ENCODE measurements around the gene REPS1. TPM values are rescaled to one million over a fixed set of nuclear protein-coding genes. Genes with fewer than 3 reads are reported as not detected.

Gene REPS1
- total RNA-seq, 1 experiment from 2014 or later = 28.6 TPM

DNA sequence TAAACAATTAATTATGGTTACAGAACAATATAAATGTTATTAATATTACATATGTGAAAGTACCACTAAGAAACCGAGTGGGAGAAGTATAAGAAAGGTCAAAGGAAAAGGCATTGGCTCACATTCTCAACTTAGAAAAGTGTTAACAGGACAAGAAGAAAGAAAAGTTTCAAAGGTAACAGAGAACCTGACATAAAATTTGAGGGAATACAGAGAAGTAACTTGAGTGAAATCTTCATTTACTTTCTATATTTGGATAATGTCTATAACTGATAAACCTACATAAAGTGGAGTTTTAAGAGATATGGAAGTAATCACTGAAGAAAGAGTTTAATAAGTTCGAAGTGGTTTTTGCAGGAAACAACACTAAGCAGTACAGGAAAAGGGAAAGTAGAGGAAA is 30.1 kb downstream of the REPS1 start:
- no peaks in the 10 kb centered on the region for H3K4me1 ChIP-seq (ENCODE audit: control insufficient read depth, insufficient read depth, low read length)
- in situ Hi-C loops (cut with HindIII; ENCODE audit: low pct_unique_long_range_greater_than_20kb, low sequenced_read_pairs) (no loop called here), intact Hi-C loops (cut with micrococcal nuclease; ENCODE audit: unreplicated experiment) (no loop called here)
- no peak for DNase-seq (ENCODE audit: low read depth, low spot score)
- no peak overlapping the region for H3K4me3 ChIP-seq (ENCODE audit: low read depth in 2 of 2, low read length in 2 of 2)
- TF ChIP-seq POLR2AphosphoS5 (IDR thresholded peaks at IDR 0.05; ENCODE audit: low read depth, low read length) = no peak
- no TSS peak for BruUV-seq (replicated peaks)
- CTCF ChIA-PET = no interaction called here
- H3K36me3 ChIP-seq (ENCODE audit: control insufficient read depth, insufficient read depth, low read length) = no peaks in the 10 kb centered on the region
- no peak for ATAC-seq
- H3K27ac ChIP-seq (ENCODE audit: low read length) = no peak overlapping the region
- no peaks in the 10 kb centered on the region for H3K27me3 ChIP-seq (ENCODE audit: control insufficient read depth, insufficient read depth, low read length)
- POLR2A ChIA-PET = no interaction called here
- H3K9me3 ChIP-seq (ENCODE audit: control insufficient read depth, insufficient read depth, low read depth, low read length) = no peaks in the 10 kb centered on the region

DNA sequence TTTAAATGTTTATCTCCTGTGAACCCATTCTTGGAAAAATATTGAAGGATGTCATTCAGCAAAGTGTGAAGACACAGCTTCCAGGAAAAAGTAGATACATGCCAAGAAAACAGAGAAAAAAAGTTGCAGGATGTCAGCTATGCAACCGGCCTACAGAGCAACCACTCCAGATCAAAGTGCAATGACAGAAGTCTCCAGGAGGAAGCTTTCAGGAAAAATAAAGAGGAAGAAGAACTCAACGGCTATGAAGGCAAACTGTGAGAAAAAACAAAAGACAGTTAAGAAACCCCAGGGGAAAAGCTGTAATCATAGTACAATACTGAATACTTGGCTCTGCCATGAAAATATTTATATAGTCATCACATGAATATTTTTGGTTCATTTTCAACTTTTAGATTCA is 30.6 kb downstream of the REPS1 start:
- H3K4me3 ChIP-seq (ENCODE audit: low read depth in 2 of 2, low read length in 2 of 2) = no peak overlapping the region
- intact Hi-C loops (cut with micrococcal nuclease; ENCODE audit: unreplicated experiment) (no loop called here), in situ Hi-C loops (cut with HindIII; ENCODE audit: low pct_unique_long_range_greater_than_20kb, low sequenced_read_pairs) (no loop called here)
- H3K36me3 ChIP-seq (ENCODE audit: control insufficient read depth, insufficient read depth, low read length) = no peaks in the 10 kb centered on the region
- no peaks in the 10 kb centered on the region for H3K9me3 ChIP-seq (ENCODE audit: control insufficient read depth, insufficient read depth, low read depth, low read length)
- no peak for TF ChIP-seq SIN3A (IDR thresholded peaks at IDR 0.05; ENCODE audit: borderline replicate concordance, insufficient read depth, low read depth, low read length)
- POLR2A ChIA-PET = no interaction called here
- ATAC-seq (no peak), DNase-seq (ENCODE audit: low read depth, low spot score) (no peak)
- no peaks in the 10 kb centered on the region for H3K27me3 ChIP-seq (ENCODE audit: control insufficient read depth, insufficient read depth, low read length)
- no peaks in the 10 kb centered on the region for H3K4me1 ChIP-seq (ENCODE audit: control insufficient read depth, insufficient read depth, low read length)
- no peak overlapping the region for H3K27ac ChIP-seq (ENCODE audit: low read length)
- CTCF ChIA-PET = no interaction called here
- no TSS peak for BruUV-seq (replicated peaks)

DNA sequence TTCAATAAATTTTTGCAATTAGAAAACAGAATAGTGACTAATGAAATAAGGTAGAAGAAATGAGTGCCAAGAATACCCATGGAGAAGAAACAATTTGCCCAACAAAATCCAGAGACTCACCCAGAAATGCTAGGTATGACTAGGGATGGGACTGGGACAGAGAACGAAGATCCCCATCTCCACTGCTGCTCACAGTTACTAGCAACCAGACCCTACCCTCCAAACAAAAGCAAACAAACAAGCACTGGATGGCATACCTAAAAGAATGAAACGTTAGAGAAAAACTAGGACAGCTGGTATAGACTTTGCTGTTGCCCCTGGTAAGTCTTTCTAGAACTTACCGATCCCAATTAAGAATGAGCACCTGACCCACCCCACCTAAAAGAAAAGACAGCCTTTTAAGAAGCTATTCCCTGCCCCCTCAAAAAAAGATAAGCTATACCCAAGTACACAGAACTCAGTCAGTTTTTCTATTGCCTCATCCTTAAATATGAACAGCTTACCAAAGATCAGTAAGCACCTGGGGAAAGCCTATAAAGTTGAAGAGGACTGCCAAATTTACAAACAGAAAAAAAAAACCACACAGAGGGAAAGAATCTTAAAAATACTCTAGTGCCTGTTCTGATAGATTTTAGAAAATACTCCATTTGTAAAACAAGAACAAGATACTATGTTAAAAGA is 31.7 kb downstream of the REPS1 start:
- Histone ChIP-seq H3K36me3 (ENCODE audit: control insufficient read depth, insufficient read depth, low read length) (no peaks in the 10 kb centered on the region), H3K4me3 (ENCODE audit: low read depth in 2 of 2, low read length in 2 of 2) (no peak overlapping the region), H3K27me3 (ENCODE audit: control insufficient read depth, insufficient read depth, low read length) (no peaks in the 10 kb centered on the region), H3K9me3 (ENCODE audit: control insufficient read depth, insufficient read depth, low read depth, low read length) (no peaks in the 10 kb centered on the region), H3K27ac (ENCODE audit: low read length) (no peak overlapping the region), H3K4me1 (ENCODE audit: control insufficient read depth, insufficient read depth, low read length) (no peaks in the 10 kb centered on the region)
- CTCF ChIA-PET = no interaction called here
- intact Hi-C loops (cut with micrococcal nuclease; ENCODE audit: unreplicated experiment) (no loop called here), in situ Hi-C loops (cut with HindIII; ENCODE audit: low pct_unique_long_range_greater_than_20kb, low sequenced_read_pairs) (no loop called here)
- ATAC-seq (no peak), DNase-seq (ENCODE audit: low read depth, low spot score) (no peak)
- POLR2A ChIA-PET = no interaction called here
- TF ChIP-seq TCF7L2 (IDR thresholded peaks at IDR 0.05; ENCODE audit: low read depth, low read length) = no peak
- TF ChIP-seq, protein P1, sequence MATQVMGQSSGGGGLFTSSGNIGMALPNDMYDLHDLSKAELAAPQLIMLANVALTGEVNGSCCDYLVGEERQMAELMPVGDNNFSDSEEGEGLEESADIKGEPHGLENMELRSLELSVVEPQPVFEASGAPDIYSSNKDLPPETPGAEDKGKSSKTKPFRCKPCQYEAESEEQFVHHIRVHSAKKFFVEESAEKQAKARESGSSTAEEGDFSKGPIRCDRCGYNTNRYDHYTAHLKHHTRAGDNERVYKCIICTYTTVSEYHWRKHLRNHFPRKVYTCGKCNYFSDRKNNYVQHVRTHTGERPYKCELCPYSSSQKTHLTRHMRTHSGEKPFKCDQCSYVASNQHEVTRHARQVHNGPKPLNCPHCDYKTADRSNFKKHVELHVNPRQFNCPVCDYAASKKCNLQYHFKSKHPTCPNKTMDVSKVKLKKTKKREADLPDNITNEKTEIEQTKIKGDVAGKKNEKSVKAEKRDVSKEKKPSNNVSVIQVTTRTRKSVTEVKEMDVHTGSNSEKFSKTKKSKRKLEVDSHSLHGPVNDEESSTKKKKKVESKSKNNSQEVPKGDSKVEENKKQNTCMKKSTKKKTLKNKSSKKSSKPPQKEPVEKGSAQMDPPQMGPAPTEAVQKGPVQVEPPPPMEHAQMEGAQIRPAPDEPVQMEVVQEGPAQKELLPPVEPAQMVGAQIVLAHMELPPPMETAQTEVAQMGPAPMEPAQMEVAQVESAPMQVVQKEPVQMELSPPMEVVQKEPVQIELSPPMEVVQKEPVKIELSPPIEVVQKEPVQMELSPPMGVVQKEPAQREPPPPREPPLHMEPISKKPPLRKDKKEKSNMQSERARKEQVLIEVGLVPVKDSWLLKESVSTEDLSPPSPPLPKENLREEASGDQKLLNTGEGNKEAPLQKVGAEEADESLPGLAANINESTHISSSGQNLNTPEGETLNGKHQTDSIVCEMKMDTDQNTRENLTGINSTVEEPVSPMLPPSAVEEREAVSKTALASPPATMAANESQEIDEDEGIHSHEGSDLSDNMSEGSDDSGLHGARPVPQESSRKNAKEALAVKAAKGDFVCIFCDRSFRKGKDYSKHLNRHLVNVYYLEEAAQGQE (IDR thresholded peaks at IDR 0.05; ENCODE audit: insufficient read depth in 1 of 2, low read depth in 2 of 2, low read length in 1 of 2) = no peak
- TF ChIP-seq, protein P2, sequence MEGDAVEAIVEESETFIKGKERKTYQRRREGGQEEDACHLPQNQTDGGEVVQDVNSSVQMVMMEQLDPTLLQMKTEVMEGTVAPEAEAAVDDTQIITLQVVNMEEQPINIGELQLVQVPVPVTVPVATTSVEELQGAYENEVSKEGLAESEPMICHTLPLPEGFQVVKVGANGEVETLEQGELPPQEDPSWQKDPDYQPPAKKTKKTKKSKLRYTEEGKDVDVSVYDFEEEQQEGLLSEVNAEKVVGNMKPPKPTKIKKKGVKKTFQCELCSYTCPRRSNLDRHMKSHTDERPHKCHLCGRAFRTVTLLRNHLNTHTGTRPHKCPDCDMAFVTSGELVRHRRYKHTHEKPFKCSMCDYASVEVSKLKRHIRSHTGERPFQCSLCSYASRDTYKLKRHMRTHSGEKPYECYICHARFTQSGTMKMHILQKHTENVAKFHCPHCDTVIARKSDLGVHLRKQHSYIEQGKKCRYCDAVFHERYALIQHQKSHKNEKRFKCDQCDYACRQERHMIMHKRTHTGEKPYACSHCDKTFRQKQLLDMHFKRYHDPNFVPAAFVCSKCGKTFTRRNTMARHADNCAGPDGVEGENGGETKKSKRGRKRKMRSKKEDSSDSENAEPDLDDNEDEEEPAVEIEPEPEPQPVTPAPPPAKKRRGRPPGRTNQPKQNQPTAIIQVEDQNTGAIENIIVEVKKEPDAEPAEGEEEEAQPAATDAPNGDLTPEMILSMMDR (IDR thresholded peaks at IDR 0.05) = no peak
- TF ChIP-seq POLR2AphosphoS5 (IDR thresholded peaks at IDR 0.05; ENCODE audit: low read depth, low read length) = no peak
- no peak for TF ChIP-seq SIN3A (IDR thresholded peaks at IDR 0.05; ENCODE audit: borderline replicate concordance, insufficient read depth, low read depth, low read length)
- no TSS peak for BruUV-seq (replicated peaks)

Data from Panc1 (cell line).